CD4-positive, alpha-beta T cell (primary cell): ENCODE results near the gene TMEM45A. TPM values are rescaled to one million over a fixed set of nuclear protein-coding genes. Genes with fewer than 3 reads are reported as not detected.

Experiments
- ATAC-seq: fragments of 200-7000 bp; cut with Tn5 transposase; one replicate; pipeline ENCODE4 v1.10.0; 2022; ENCODE audit warnings: mild to moderate bottlenecking; ENCODE audit not compliant: poor library complexity
- CTCF ChIA-PET: fragments of 350-600 bp; sonication (Branson Sonifier 250); formaldehyde crosslinking; loops from one replicate; lab custom pipeline; 2021; ENCODE audit warnings: antibody characterized with exemption, inconsistent platforms; lab: Charles Lee
- POLR2A ChIA-PET: fragments of 350-600 bp; sonication (Branson Sonifier 250); formaldehyde crosslinking; loops from one replicate; lab custom pipeline; 2021; ENCODE audit warnings: antibody characterized with exemption, inconsistent platforms; lab: Charles Lee
- DNase-seq, 14 experiments: peaks; one replicate each; pipeline ENCODE4 v3.0.0-alpha.2; 2013 to 2020; ENCODE audit warnings: mixed read lengths in 2 of 14
- H3K27ac ChIP-seq, 2 donors: one replicate each; pipeline versions ENCODE4 v1.5.1 to v1.7.0; 2013; ENCODE audit warnings: low read length in 2 of 2, low read depth in 1 of 2, mild to moderate bottlenecking in 1 of 2
- H3K27me3 ChIP-seq, 2 experiments: 1 replicate in 1 of 2; 2 replicates in 1 of 2; pipeline versions ENCODE4 v1.6.1 to v1.7.0; 2013; ENCODE audit warnings: low read length in 2 of 2, control low read depth in 1 of 2, mild to moderate bottlenecking in 1 of 2, moderate library complexity in 1 of 2; ENCODE audit not compliant: insufficient read depth in 2 of 2, control insufficient read depth in 1 of 2
- H3K36me3 ChIP-seq: one replicate; pipeline ENCODE4 v1.6.1; 2013; ENCODE audit warnings: low read length, control low read depth; ENCODE audit not compliant: insufficient read depth
- H3K4me1 ChIP-seq: one replicate; pipeline ENCODE4 v1.6.1; 2013; ENCODE audit warnings: low read length, control low read depth; ENCODE audit not compliant: insufficient read depth
- H3K4me3 ChIP-seq: one replicate; pipeline ENCODE4 v1.5.1; 2013; ENCODE audit warnings: mild to moderate bottlenecking, low read length, moderate library complexity
- H3K9me3 ChIP-seq, 2 experiments: 1 replicate in 1 of 2; 2 replicates in 1 of 2; pipeline versions ENCODE4 v1.6.1 to v1.7.0; 2013; ENCODE audit warnings: low read length in 2 of 2, mild to moderate bottlenecking in 2 of 2, control low read depth in 1 of 2, moderate library complexity in 1 of 2; ENCODE audit not compliant: control insufficient read depth in 1 of 2, insufficient read depth in 1 of 2
- H3K27ac Mint-ChIP-seq: one replicate; pipeline ENCODE4 v1.8.0; 2020; ENCODE audit warnings: mixed read lengths
- H3K27me3 Mint-ChIP-seq: one replicate; pipeline ENCODE4 v1.8.0; 2021; ENCODE audit warnings: mixed read lengths
- H3K36me3 Mint-ChIP-seq: one replicate; pipeline ENCODE4 v1.8.0; 2021; ENCODE audit warnings: low read depth, mixed read lengths
- H3K4me1 Mint-ChIP-seq: one replicate; pipeline ENCODE4 v1.8.0; 2021; ENCODE audit warnings: low read depth, mixed read lengths
- H3K4me3 Mint-ChIP-seq: one replicate; pipeline ENCODE4 v1.8.0; 2020; ENCODE audit warnings: mild to moderate bottlenecking, mixed read lengths
- H3K9me3 Mint-ChIP-seq: one replicate; pipeline ENCODE4 v1.8.0; 2020; ENCODE audit warnings: mixed read lengths
- intact Hi-C, 2 experiments: fragments of 100-400 bp; cut with DNase I in 1 of 2; cut with micrococcal nuclease in 1 of 2; formaldehyde crosslinking; loops; one replicate each; pipeline versions ENCODE4 v1.15.1 to v1.9.0; 2023 to 2025; cut with DNase I, micrococcal nuclease
- total RNA-seq, 174 experiments: library from RNA in 2 of 174; stranded (reverse) in 2 of 174; gene quantifications; one replicate each; pipeline ENCODE4 v1.2.3 and lab custom pipeline; 2021 to 2026
- TF ChIP-seq, protein P1 (sequence below): fragments of 200-600 bp; IDR thresholded peaks from one replicate; pipeline ENCODE4 v1.8.0; 2022; ENCODE audit warnings: antibody characterized with exemption, mild to moderate bottlenecking

TMEM45A gene
- total RNA-seq, 2 experiments from 2014 or later = 0.08 TPM; not detected in 1

DNA sequence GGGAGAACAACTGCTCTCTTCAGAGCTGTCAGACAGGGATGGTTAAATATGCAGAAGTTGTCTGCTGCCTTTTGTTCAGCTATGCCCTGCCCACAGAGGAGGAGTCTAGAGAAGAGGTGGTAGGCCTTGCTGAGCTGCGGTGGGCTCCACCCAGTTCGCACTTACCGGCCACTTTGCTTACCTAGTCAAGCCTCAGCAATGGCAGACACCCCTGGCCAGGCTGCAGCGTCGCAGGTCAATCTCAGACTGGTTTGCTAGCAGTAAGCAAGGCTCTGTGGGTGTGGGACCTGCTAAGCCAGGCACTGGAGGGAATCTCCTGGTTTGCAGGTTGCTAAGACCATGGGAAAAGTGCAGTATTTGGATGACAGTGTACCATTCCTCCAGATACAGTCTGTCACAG lies 12.3 kb upstream of the TMEM45A start:
- intact Hi-C loops = no loop called here
- no peak overlapping the region for H3K27ac Mint-ChIP-seq
- H3K36me3 ChIP-seq = no peaks in the 10 kb centered on the region
- no peaks in the 10 kb centered on the region for H3K4me1 Mint-ChIP-seq
- TF ChIP-seq, protein P1, sequence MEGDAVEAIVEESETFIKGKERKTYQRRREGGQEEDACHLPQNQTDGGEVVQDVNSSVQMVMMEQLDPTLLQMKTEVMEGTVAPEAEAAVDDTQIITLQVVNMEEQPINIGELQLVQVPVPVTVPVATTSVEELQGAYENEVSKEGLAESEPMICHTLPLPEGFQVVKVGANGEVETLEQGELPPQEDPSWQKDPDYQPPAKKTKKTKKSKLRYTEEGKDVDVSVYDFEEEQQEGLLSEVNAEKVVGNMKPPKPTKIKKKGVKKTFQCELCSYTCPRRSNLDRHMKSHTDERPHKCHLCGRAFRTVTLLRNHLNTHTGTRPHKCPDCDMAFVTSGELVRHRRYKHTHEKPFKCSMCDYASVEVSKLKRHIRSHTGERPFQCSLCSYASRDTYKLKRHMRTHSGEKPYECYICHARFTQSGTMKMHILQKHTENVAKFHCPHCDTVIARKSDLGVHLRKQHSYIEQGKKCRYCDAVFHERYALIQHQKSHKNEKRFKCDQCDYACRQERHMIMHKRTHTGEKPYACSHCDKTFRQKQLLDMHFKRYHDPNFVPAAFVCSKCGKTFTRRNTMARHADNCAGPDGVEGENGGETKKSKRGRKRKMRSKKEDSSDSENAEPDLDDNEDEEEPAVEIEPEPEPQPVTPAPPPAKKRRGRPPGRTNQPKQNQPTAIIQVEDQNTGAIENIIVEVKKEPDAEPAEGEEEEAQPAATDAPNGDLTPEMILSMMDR = no peak
- POLR2A ChIA-PET = no interaction called here
- CTCF ChIA-PET = no interaction called here
- peaks cover 25% of the 10 kb centered on the region for H3K27me3 Mint-ChIP-seq
- DNase-seq = no peak
- no peaks in the 10 kb centered on the region for H3K9me3 ChIP-seq
- H3K9me3 Mint-ChIP-seq = no peaks in the 10 kb centered on the region
- no peak overlapping the region for H3K4me3 ChIP-seq
- H3K27me3 ChIP-seq = peaks cover 2 to 7% of the 10 kb centered on the region in 2 experiments
- H3K27ac ChIP-seq = no peak overlapping the region
- H3K4me1 ChIP-seq = no peaks in the 10 kb centered on the region
- no peak overlapping the region for H3K4me3 Mint-ChIP-seq
- no peak for ATAC-seq
- H3K36me3 Mint-ChIP-seq = no peaks in the 10 kb centered on the region

DNA sequence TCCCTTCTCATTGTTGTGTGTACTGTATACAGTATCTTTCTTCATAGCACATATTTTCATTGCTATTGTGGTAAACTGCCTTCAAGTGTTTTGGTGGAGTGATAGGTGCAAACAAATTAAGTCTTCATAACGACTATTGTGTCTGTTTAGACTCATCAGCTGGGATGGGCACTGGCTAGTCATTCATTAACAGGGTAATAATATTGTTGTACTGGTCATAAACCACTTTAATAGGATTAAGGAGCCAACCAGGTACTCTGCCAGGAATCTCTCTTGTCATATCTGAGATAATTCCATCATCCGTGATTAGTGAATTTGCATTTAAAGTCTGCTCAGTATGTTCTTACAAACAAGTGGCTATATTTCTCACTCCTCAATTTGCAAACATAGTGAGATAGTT lies 10.2 kb upstream of the TMEM45A start:
- H3K9me3 ChIP-seq = no peaks in the 10 kb centered on the region
- TF ChIP-seq, protein P1 = no peak
- no peaks in the 10 kb centered on the region for H3K9me3 Mint-ChIP-seq
- intact Hi-C loops = no loop called here
- H3K27ac ChIP-seq = no peak overlapping the region
- H3K27me3 Mint-ChIP-seq = peaks cover 34% of the 10 kb centered on the region
- POLR2A ChIA-PET = no interaction called here
- no peak for ATAC-seq
- no peaks in the 10 kb centered on the region for H3K36me3 Mint-ChIP-seq
- H3K4me1 ChIP-seq = no peaks in the 10 kb centered on the region
- H3K4me1 Mint-ChIP-seq = no peaks in the 10 kb centered on the region
- no peak overlapping the region for H3K4me3 ChIP-seq
- H3K27me3 ChIP-seq = peaks cover 2 to 7% of the 10 kb centered on the region in 2 experiments
- no peak for DNase-seq
- H3K27ac Mint-ChIP-seq = no peak overlapping the region
- H3K4me3 Mint-ChIP-seq = no peak overlapping the region
- H3K36me3 ChIP-seq = no peaks in the 10 kb centered on the region
- CTCF ChIA-PET = no interaction called here

DNA sequence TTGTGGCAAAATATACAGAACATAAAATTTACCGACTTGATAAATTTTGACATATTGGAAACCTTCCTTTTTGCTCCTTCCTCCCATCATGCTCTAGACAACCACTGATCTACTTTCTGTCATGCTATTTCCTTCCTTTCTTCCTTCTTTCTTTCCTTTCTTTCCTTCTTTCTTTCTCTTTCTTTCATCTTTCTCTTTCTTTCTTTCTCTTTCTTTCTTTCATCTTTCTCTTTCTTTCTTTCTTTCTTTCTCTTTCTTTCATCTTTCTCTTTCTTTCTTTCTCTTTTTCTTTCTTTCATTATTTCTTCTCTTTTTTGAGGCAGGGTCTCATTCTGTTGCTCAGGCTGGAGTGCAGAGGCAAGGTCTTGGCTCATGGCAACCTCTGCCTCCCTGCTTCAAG lies 8.9 kb upstream of the TMEM45A start:
- ChIA-PET POLR2A (no interaction called here), CTCF (no interaction called here)
- H3K27me3 Mint-ChIP-seq = peaks cover 34% of the 10 kb centered on the region
- TF ChIP-seq, protein P1 = no peak
- Histone ChIP-seq H3K4me3 (no peak overlapping the region), H3K27me3 (peaks cover 2 to 7% of the 10 kb centered on the region in 2 experiments), H3K36me3 (no peaks in the 10 kb centered on the region), H3K9me3 (no peaks in the 10 kb centered on the region), H3K27ac (no peak overlapping the region), H3K4me1 (no peaks in the 10 kb centered on the region)
- DNase-seq (no peak), ATAC-seq (no peak)
- H3K9me3 Mint-ChIP-seq = no peaks in the 10 kb centered on the region
- H3K36me3 Mint-ChIP-seq = no peaks in the 10 kb centered on the region
- intact Hi-C loops = no loop called here
- H3K27ac Mint-ChIP-seq = no peak overlapping the region
- H3K4me1 Mint-ChIP-seq = no peaks in the 10 kb centered on the region
- H3K4me3 Mint-ChIP-seq = no peak overlapping the region
